Right atrium auricular region (tissue), 2 donors: ENCODE results near the gene CACNA2D3. TPM values are rescaled to one million over a fixed set of nuclear protein-coding genes. Genes with fewer than 3 reads are reported as not detected.

Experiments used
- DNase-seq: peaks from one replicate; pipeline ENCODE4 v3.0.0-alpha.2; 2019; ENCODE audit warnings: low spot score
- H3K27ac ChIP-seq, 2 donors: fragments of 200-600 bp; sonication (generic); 1 replicate in 1 of 2; 2 replicates in 1 of 2; pipeline ENCODE4 v1.5.1; 2016 to 2019
- H3K27me3 ChIP-seq, 2 donors: fragments of 200-600 bp; sonication (generic); one replicate each; pipeline versions ENCODE4 v1.5.1 to v1.6.0; 2017 to 2019
- H3K36me3 ChIP-seq: fragments of 200-600 bp; sonication (generic); one replicate; pipeline ENCODE4 v1.5.1; 2016
- H3K4me1 ChIP-seq, 2 donors: fragments of 200-600 bp; sonication (generic); one replicate each; pipeline versions ENCODE4 v1.5.1 to v1.6.0; 2017 to 2019
- H3K4me3 ChIP-seq, 2 donors: fragments of 200-600 bp; sonication (generic); 1 replicate in 1 of 2; 2 replicates in 1 of 2; pipeline ENCODE4 v1.5.1; 2017 to 2019; ENCODE audit warnings: mild to moderate bottlenecking in 1 of 2, moderate library complexity in 1 of 2
- H3K9me3 ChIP-seq, 2 donors: fragments of 200-600 bp; sonication (generic); one replicate each; pipeline ENCODE4 v1.5.1; 2019
- CTCF ChIP-seq, 2 donors: fragments of 200-600 bp; sonication (generic); IDR thresholded peaks; one replicate each; pipeline ENCODE4 v1.5.1; 2019; ENCODE audit warnings: antibody characterized with exemption in 2 of 2
- total RNA-seq, 2 donors: library from RNA; depleted of rRNA; stranded (reverse); fragments of >200 nt; gene quantifications; one replicate each; pipeline ENCODE4 v1.1.0, GENCODE V29; 2016

The CACNA2D3 gene
- total RNA-seq, 2 donors from 2014 or later: 10.9 to 17.2 TPM

- no peak for TF ChIP-seq CTCF (IDR thresholded peaks at IDR 0.05)
Measured at GRCh38 chr3:54171951-54172350, 49.6 kb downstream of the CACNA2D3 start.

DNA sequence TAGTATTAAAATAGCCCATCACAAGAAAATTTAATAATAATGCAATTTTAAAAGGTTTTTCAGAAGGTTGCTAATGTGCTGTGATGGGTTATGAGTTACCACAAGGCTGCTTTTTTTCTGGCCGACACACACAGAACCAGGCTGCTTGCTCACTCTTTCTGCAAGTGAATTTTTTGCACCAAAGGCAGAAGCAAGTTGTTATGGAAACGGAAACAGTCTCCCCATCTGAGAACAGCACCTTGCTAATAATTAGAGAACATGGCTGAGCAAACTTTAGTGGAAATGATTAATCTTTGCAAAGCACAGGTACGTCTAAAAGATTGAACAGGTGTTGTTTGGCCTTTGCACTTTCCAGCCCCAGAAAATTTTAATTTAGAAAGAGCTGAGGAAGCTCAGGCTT is 51.0 kb downstream of the CACNA2D3 start:
- Histone ChIP-seq H3K4me3 (no peak overlapping the region), H3K4me1 (no peaks in the 10 kb centered on the region), H3K27me3 (no peaks in the 10 kb centered on the region), H3K27ac (no peak overlapping the region), H3K9me3 (no peaks in the 10 kb centered on the region), H3K36me3 (no peaks in the 10 kb centered on the region)
- TF ChIP-seq CTCF (IDR thresholded peaks at IDR 0.05): no peak
- no peak for DNase-seq

More at GRCh38 chr3:54171951-54172350, 49.6 kb downstream of the CACNA2D3 start:
- DNase-seq: no peak
- Histone ChIP-seq H3K4me3 (no peak overlapping the region), H3K27me3 (no peaks in the 10 kb centered on the region), H3K9me3 (no peaks in the 10 kb centered on the region), H3K4me1 (no peaks in the 10 kb centered on the region), H3K27ac (no peak overlapping the region), H3K36me3 (no peaks in the 10 kb centered on the region)

GRCh38 chr3:54176106-54176505 is 53.8 kb downstream of the CACNA2D3 start:
- H3K36me3 ChIP-seq: no peaks in the 10 kb centered on the region
- no peaks in the 10 kb centered on the region for H3K9me3 ChIP-seq
- H3K27ac ChIP-seq: no peak overlapping the region
- H3K27me3 ChIP-seq: no peaks in the 10 kb centered on the region
- H3K4me1 ChIP-seq: no peaks in the 10 kb centered on the region
- TF ChIP-seq CTCF (IDR thresholded peaks at IDR 0.05): no peak
- no peak overlapping the region for H3K4me3 ChIP-seq
- DNase-seq: no peak

GRCh38 chr3:54177816-54178215 is 55.5 kb downstream of the CACNA2D3 start:
- H3K27me3 ChIP-seq: no peaks in the 10 kb centered on the region
- no peak for TF ChIP-seq CTCF (IDR thresholded peaks at IDR 0.05)
- H3K36me3 ChIP-seq: no peaks in the 10 kb centered on the region
- no peaks in the 10 kb centered on the region for H3K4me1 ChIP-seq
- no peak for DNase-seq
- H3K4me3 ChIP-seq: no peak overlapping the region
- H3K9me3 ChIP-seq: no peaks in the 10 kb centered on the region
- no peak overlapping the region for H3K27ac ChIP-seq

GRCh38 chr3:54178376-54178775 is 56.0 kb downstream of the CACNA2D3 start:
- no peaks in the 10 kb centered on the region for H3K4me1 ChIP-seq
- DNase-seq: no peak
- TF ChIP-seq CTCF (IDR thresholded peaks at IDR 0.05): no peak
- no peak overlapping the region for H3K27ac ChIP-seq
- H3K9me3 ChIP-seq: no peaks in the 10 kb centered on the region
- H3K27me3 ChIP-seq: no peaks in the 10 kb centered on the region
- H3K4me3 ChIP-seq: no peak overlapping the region
- no peaks in the 10 kb centered on the region for H3K36me3 ChIP-seq

DNA sequence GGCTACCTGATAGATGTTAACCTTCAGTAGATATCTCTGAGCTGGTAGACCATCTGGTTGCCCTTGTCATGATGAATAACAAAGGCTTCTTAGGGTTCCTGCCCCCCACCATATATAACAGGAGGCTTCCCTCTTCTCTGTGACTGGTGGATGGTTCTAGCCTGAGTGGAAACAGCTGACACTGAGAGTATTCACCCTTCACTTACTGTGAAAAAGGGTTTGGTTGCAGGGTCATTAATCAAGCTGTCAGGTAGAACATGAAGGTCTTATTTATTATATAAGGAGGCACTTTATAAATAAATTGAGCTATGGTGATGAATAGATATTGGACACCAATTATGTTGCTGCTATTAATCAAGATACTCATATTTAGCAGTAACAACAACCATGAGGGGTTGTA is 58.6 kb downstream of the CACNA2D3 start:
- no peaks in the 10 kb centered on the region for H3K4me1 ChIP-seq
- no peaks in the 10 kb centered on the region for H3K36me3 ChIP-seq
- TF ChIP-seq CTCF (IDR thresholded peaks at IDR 0.05): no peak
- H3K4me3 ChIP-seq: no peak overlapping the region
- no peak for DNase-seq
- H3K9me3 ChIP-seq: no peaks in the 10 kb centered on the region
- no peak overlapping the region for H3K27ac ChIP-seq
- no peaks in the 10 kb centered on the region for H3K27me3 ChIP-seq
